Ishikawa (cell line): Measurements from ENCODE around the gene C4orf54.

Source experiments
- CEBPB ChIP-seq: IDR thresholded peaks from 2 replicates; pipeline ENCODE4 v1.6.1; 2012
- CREB1 ChIP-seq: IDR thresholded peaks from 2 replicates; pipeline ENCODE4 v1.6.1; 2012; ENCODE audit warnings: low read depth
- EGR1 ChIP-seq: IDR thresholded peaks from 2 replicates; pipeline ENCODE4 v1.6.1; 2012
- EP300 ChIP-seq: IDR thresholded peaks from 2 replicates; pipeline ENCODE4 v1.6.1; 2012; ENCODE audit warnings: borderline replicate concordance
- FOXM1 ChIP-seq: IDR thresholded peaks from 2 replicates; pipeline ENCODE4 v1.6.1; 2012; ENCODE audit warnings: low read depth, borderline replicate concordance
- MAX ChIP-seq: IDR thresholded peaks from 2 replicates; pipeline ENCODE4 v1.6.1; 2012
- NFIC ChIP-seq: IDR thresholded peaks from 2 replicates; pipeline ENCODE4 v1.6.1; 2012
- RAD21 ChIP-seq: IDR thresholded peaks from 2 replicates; pipeline ENCODE4 v1.6.1; 2012; ENCODE audit warnings: low read depth
- REST ChIP-seq: IDR thresholded peaks from 2 replicates; pipeline ENCODE4 v1.6.1; 2012; ENCODE audit warnings: low read depth, mild to moderate bottlenecking
- TAF1 ChIP-seq: IDR thresholded peaks from 2 replicates; pipeline ENCODE4 v1.6.1; 2012; ENCODE audit warnings: low read depth, mild to moderate bottlenecking
- TCF12 ChIP-seq: IDR thresholded peaks from 2 replicates; pipeline ENCODE4 v1.6.1; 2012; ENCODE audit warnings: low read depth
- TEAD4 ChIP-seq: IDR thresholded peaks from 2 replicates; pipeline ENCODE4 v1.6.1; 2012
- USF1 ChIP-seq: IDR thresholded peaks from 2 replicates; pipeline ENCODE4 v1.6.1; 2012
- YY1 ChIP-seq: IDR thresholded peaks from 2 replicates; pipeline ENCODE4 v1.6.1; 2012; ENCODE audit warnings: low read depth
- ZBTB7A ChIP-seq: IDR thresholded peaks from 2 replicates; pipeline ENCODE4 v1.6.1; 2012; ENCODE audit warnings: low read depth

C4orf54 gene

GRCh38 chr4:99622341-99622740 is 35.3 kb downstream of the C4orf54 start:
- no peak for TF ChIP-seq RAD21
- no peak for TF ChIP-seq EGR1
- TF ChIP-seq ZBTB7A = no peak
- TF ChIP-seq TEAD4 = no peak
- no peak for TF ChIP-seq TAF1
- no peak for TF ChIP-seq FOXM1
- TF ChIP-seq USF1 = no peak
- TF ChIP-seq MAX = no peak
- no peak for TF ChIP-seq REST
- no peak for TF ChIP-seq CREB1
- no peak for TF ChIP-seq NFIC
- no peak for TF ChIP-seq EP300
- no peak for TF ChIP-seq CEBPB
- no peak for TF ChIP-seq YY1
- no peak for TF ChIP-seq TCF12

GRCh38 chr4:99617374-99617773 is 40.3 kb downstream of the C4orf54 start:
- TF ChIP-seq EP300 = no peak
- TF ChIP-seq MAX = no peak
- TF ChIP-seq EGR1 = no peak
- no peak for TF ChIP-seq FOXM1
- TF ChIP-seq RAD21 = no peak
- no peak for TF ChIP-seq TAF1

- TF ChIP-seq YY1 (no peak), RAD21 (0 out of 2 replicates have a peak, but pooled peaks have one; percentile 5)
These were observed 42.3 kb downstream of the C4orf54 start for GRCh38 chr4:99615170-99615820.

- TF ChIP-seq FOXM1 = no peak
- TF ChIP-seq EGR1 = no peak
- TF ChIP-seq EP300 = no peak
- TF ChIP-seq USF1 = no peak
- no peak for TF ChIP-seq ZBTB7A
- TF ChIP-seq CEBPB = no peak
- no peak for TF ChIP-seq TCF12
- no peak for TF ChIP-seq RAD21
- no peak for TF ChIP-seq YY1
- no peak for TF ChIP-seq CREB1
- no peak for TF ChIP-seq REST
- TF ChIP-seq MAX = no peak
- no peak for TF ChIP-seq TEAD4
- no peak for TF ChIP-seq NFIC
- no peak for TF ChIP-seq TAF1
These were observed 43.1 kb downstream of the C4orf54 start for GRCh38 chr4:99614491-99614890.

- no peak for TF ChIP-seq ZBTB7A
These were observed 44.9 kb downstream of the C4orf54 start for GRCh38 chr4:99612704-99613103.

GRCh38 chr4:99612281-99612680 is 45.3 kb downstream of the C4orf54 start:
- no peak for TF ChIP-seq TCF12
- TF ChIP-seq EGR1 = no peak
- no peak for TF ChIP-seq ZBTB7A
- TF ChIP-seq EP300 = no peak
- TF ChIP-seq MAX = no peak
- no peak for TF ChIP-seq TAF1
- no peak for TF ChIP-seq USF1
- no peak for TF ChIP-seq YY1
